Neutrophil (primary cell): ENCODE results near the gene HSD17B14.
"Not testable (repeated sequence)": the region's sequence is repeated elsewhere in the genome, so short reads cannot be mapped to it uniquely, and the experiment has no call there.

Source experiments
- H3K27ac ChIP-seq: fragments of 200-600 bp; sonication (generic); 2 replicates; pipeline ENCODE4 v1.5.1; 2016; ENCODE audit warnings: mild to moderate bottlenecking, moderate library complexity
- H3K27me3 ChIP-seq: fragments of 200-600 bp; sonication (generic); 2 replicates; pipeline ENCODE4 v1.6.0; 2016; ENCODE audit warnings: mild to moderate bottlenecking
- H3K36me3 ChIP-seq: fragments of 200-600 bp; sonication (generic); 2 replicates; pipeline ENCODE4 v1.5.1; 2017
- H3K4me1 ChIP-seq, 2 experiments: fragments of 200-600 bp in 1 of 2; sonication (generic) in 1 of 2; 1 replicate in 1 of 2; 2 replicates in 1 of 2; pipeline versions ENCODE4 v1.5.1 to v1.6.1; 2013 to 2016; ENCODE audit warnings: low read depth in 1 of 2, low read length in 1 of 2, mild to moderate bottlenecking in 1 of 2, moderate library complexity in 1 of 2; ENCODE audit not compliant: control insufficient read depth in 1 of 2, insufficient read depth in 1 of 2
- H3K4me3 ChIP-seq, 2 experiments: fragments of 200-600 bp in 1 of 2; sonication (generic) in 1 of 2; 1 replicate in 1 of 2; 2 replicates in 1 of 2; pipeline ENCODE4 v1.5.1; 2013 to 2016; ENCODE audit warnings: low read depth in 1 of 2, low read length in 1 of 2, mild to moderate bottlenecking in 1 of 2, moderate library complexity in 1 of 2
- H3K9me3 ChIP-seq: fragments of 200-600 bp; sonication (generic); 2 replicates; pipeline ENCODE4 v1.5.1; 2016
- CTCF ChIP-seq: fragments of 200-600 bp; sonication (generic); IDR thresholded peaks from 2 replicates; pipeline ENCODE4 v1.5.1; 2016; ENCODE audit warnings: antibody characterized with exemption

The HSD17B14 gene

GRCh38 chr19:48770266-48770665 lies 66.0 kb downstream of the HSD17B14 start:
- Histone ChIP-seq H3K4me1 (no peaks in the 10 kb centered on the region), H3K9me3 (no peaks in the 10 kb centered on the region), H3K27ac (no peak overlapping the region), H3K36me3 (no peaks in the 10 kb centered on the region), H3K4me3 (no peak overlapping the region), H3K27me3 (peaks cover 39% of the 10 kb centered on the region)
- TF ChIP-seq CTCF, result no peak

- H3K27ac ChIP-seq, result no peak overlapping the region
- no peaks in the 10 kb centered on the region for H3K4me1 ChIP-seq
- TF ChIP-seq CTCF, result no peak
Measured at GRCh38 chr19:48768994-48769713, 67.1 kb downstream of the HSD17B14 start.

GRCh38 chr19:48768171-48768753 lies 68.0 kb downstream of the HSD17B14 start:
- not testable (repeated sequence) for H3K27ac ChIP-seq, H3K36me3 ChIP-seq, H3K4me1 ChIP-seq, H3K9me3 ChIP-seq, H3K4me3 ChIP-seq
- peaks cover 44% of the 10 kb centered on the region for H3K27me3 ChIP-seq

More at GRCh38 chr19:48768994-48769713, 67.1 kb downstream of the HSD17B14 start:
- H3K4me3 ChIP-seq, result no peak overlapping the region
- peaks cover 41% of the 10 kb centered on the region for H3K27me3 ChIP-seq
- no peaks in the 10 kb centered on the region for H3K9me3 ChIP-seq
- no peaks in the 10 kb centered on the region for H3K36me3 ChIP-seq

GRCh38 chr19:48765816-48766215 lies 70.5 kb downstream of the HSD17B14 start:
- peaks cover 69% of the 10 kb centered on the region for H3K27me3 ChIP-seq
- not testable (repeated sequence) for H3K27ac ChIP-seq, H3K4me3 ChIP-seq, H3K36me3 ChIP-seq, H3K4me1 ChIP-seq, H3K9me3 ChIP-seq
